Caco-2 (cell line): ENCODE data around the gene MRPL11. TPM values are rescaled to one million over a fixed set of nuclear protein-coding genes. Genes with fewer than 3 reads are reported as not detected.

Experiments used
- BruUV-seq: library from RNA; stranded (reverse); fragments of 400-500 nt; replicated peaks from 2 replicates; lab custom pipeline; 2021; lab: Mats Ljungman, UMichigan
- CTCF ChIA-PET: fragments of 300-600 bp; sonication (Branson Sonifier 250); formaldehyde crosslinking; loops from one replicate; lab custom pipeline; 2022; ENCODE audit warnings: antibody characterized with exemption; lab: Charles Lee
- POLR2A ChIA-PET: fragments of 300-600 bp; sonication (Branson Sonifier 250); formaldehyde crosslinking; loops from one replicate; lab custom pipeline; 2022; ENCODE audit warnings: antibody characterized with exemption; lab: Charles Lee
- DNase-seq, 2 experiments: peaks; one replicate each; pipeline versions ENCODE4 v3.0.0 to v3.0.0-alpha.2; 2020 to 2022
- H3K27me3 ChIP-seq: replicated peaks from 2 replicates; pipeline ENCODE4 v1.6.0; 2011; ENCODE audit warnings: low read length; ENCODE audit not compliant: control insufficient read depth, insufficient read depth
- H3K36me3 ChIP-seq: 2 replicates; pipeline ENCODE4 v1.5.1; 2011; ENCODE audit warnings: low read length; ENCODE audit not compliant: control insufficient read depth, insufficient read depth
- H3K4me1 ChIP-seq: fragments of 250-450 bp; sonication (Bioruptor Pico); 2 replicates; pipeline ENCODE4 v1.5.1; 2020; ENCODE audit warnings: mild to moderate bottlenecking
- H3K4me3 ChIP-seq: 2 replicates; pipeline ENCODE4 v1.5.1; 2011; ENCODE audit warnings: low read depth, mild to moderate bottlenecking, control low read depth, low read length
- H3K9me3 ChIP-seq: fragments of 250-450 bp; sonication (Bioruptor Pico); 2 replicates; pipeline ENCODE4 v1.5.1; 2020; ENCODE audit warnings: mild to moderate bottlenecking, moderate library complexity
- H3K27ac Mint-ChIP-seq: one replicate; pipeline ENCODE4 v1.8.0; 2022; ENCODE audit warnings: mixed read lengths; ENCODE audit not compliant: unreplicated experiment
- H3K27me3 Mint-ChIP-seq: one replicate; pipeline ENCODE4 v1.8.0; 2022; ENCODE audit warnings: mixed read lengths; ENCODE audit not compliant: insufficient read depth, unreplicated experiment
- H3K36me3 Mint-ChIP-seq: one replicate; pipeline ENCODE4 v1.8.0; 2022; ENCODE audit warnings: mild to moderate bottlenecking, mixed read lengths; ENCODE audit not compliant: insufficient read depth, unreplicated experiment
- H3K4me1 Mint-ChIP-seq: one replicate; pipeline ENCODE4 v1.8.0; 2022; ENCODE audit warnings: low read depth, mixed read lengths; ENCODE audit not compliant: unreplicated experiment
- H3K4me3 Mint-ChIP-seq: one replicate; pipeline ENCODE4 v1.8.0; 2022; ENCODE audit warnings: mild to moderate bottlenecking, moderate library complexity, mixed read lengths; ENCODE audit not compliant: unreplicated experiment
- H3K9me3 Mint-ChIP-seq: one replicate; pipeline ENCODE4 v1.8.0; 2022; ENCODE audit warnings: mixed read lengths; ENCODE audit not compliant: unreplicated experiment
- intact Hi-C: fragments of 100-400 bp; cut with micrococcal nuclease; formaldehyde crosslinking; loops from one replicate; pipeline ENCODE4 v1.10.0; 2022; ENCODE audit not compliant: unreplicated experiment
- total RNA-seq: library from RNA; stranded (reverse); gene quantifications from 2 replicates; pipeline ENCODE4 v1.2.3, GENCODE V29; 2022
- TF ChIP-seq, protein P1 (sequence below), 2 experiments: fragments of 200-600 bp in 1 of 2; IDR thresholded peaks; 1 replicate in 1 of 2; 2 replicates in 1 of 2; pipeline versions ENCODE4 v1.5.1 to v1.8.0; 2011 to 2022; ENCODE audit warnings: antibody characterized with exemption in 1 of 2, control low read depth in 1 of 2, inconsistent platforms in 1 of 2, low read depth in 1 of 2, low read length in 1 of 2, mild to moderate bottlenecking in 1 of 2, moderate library complexity in 1 of 2; ENCODE audit not compliant: insufficient read depth in 1 of 2, severe bottlenecking in 1 of 2, unreplicated experiment in 1 of 2

Gene MRPL11
- total RNA-seq, 1 experiment from 2014 or later: 206 TPM

- Histone ChIP-seq H3K4me1 (no peaks in the 10 kb centered on the region), H3K4me3 (no peak overlapping the region), H3K9me3 (no peaks in the 10 kb centered on the region), H3K27me3 (0 out of 2 replicates have a peak, but pooled peaks cover 1% of the 10 kb centered on the region), H3K36me3 (no peaks in the 10 kb centered on the region)
- no peak for DNase-seq
- no peak overlapping the region for H3K27ac Mint-ChIP-seq
- BruUV-seq: no TSS peak
- no peak overlapping the region for H3K4me3 Mint-ChIP-seq
- CTCF ChIA-PET: interaction anchor here (1.1 to 1.9 kb wide), 2 partner anchors 31 to 271 kb away, joined by 4 to 6 read pairs; partner anchors contain the start of genes MRPL11 and RBM4B
- H3K9me3 Mint-ChIP-seq: no peaks in the 10 kb centered on the region
- peaks cover 27% of the 10 kb centered on the region for H3K27me3 Mint-ChIP-seq
- TF ChIP-seq, protein P1, sequence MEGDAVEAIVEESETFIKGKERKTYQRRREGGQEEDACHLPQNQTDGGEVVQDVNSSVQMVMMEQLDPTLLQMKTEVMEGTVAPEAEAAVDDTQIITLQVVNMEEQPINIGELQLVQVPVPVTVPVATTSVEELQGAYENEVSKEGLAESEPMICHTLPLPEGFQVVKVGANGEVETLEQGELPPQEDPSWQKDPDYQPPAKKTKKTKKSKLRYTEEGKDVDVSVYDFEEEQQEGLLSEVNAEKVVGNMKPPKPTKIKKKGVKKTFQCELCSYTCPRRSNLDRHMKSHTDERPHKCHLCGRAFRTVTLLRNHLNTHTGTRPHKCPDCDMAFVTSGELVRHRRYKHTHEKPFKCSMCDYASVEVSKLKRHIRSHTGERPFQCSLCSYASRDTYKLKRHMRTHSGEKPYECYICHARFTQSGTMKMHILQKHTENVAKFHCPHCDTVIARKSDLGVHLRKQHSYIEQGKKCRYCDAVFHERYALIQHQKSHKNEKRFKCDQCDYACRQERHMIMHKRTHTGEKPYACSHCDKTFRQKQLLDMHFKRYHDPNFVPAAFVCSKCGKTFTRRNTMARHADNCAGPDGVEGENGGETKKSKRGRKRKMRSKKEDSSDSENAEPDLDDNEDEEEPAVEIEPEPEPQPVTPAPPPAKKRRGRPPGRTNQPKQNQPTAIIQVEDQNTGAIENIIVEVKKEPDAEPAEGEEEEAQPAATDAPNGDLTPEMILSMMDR (IDR thresholded peaks at IDR 0.05; ENCODE audit: insufficient read depth in 1 of 2, low read depth in 1 of 2, low read length in 1 of 2, severe bottlenecking in 1 of 2, unreplicated experiment in 1 of 2): no peak
- POLR2A ChIA-PET: interaction anchor here (0.9 kb wide), 1 partner anchor 271 kb away, joined by 5 read pairs; no protein-coding TSS in a partner anchor
- no peaks in the 10 kb centered on the region for H3K36me3 Mint-ChIP-seq
- H3K4me1 Mint-ChIP-seq: no peaks in the 10 kb centered on the region
- intact Hi-C loops: loop anchor here (1.0 to 10.0 kb wide), 5 partner anchors 23 to 427 kb away; no protein-coding TSS in a partner anchor
These were observed 31.0 kb downstream of the MRPL11 start for GRCh38 chr11:66407651-66408050.

- TF ChIP-seq, protein P1 (IDR thresholded peaks at IDR 0.05; ENCODE audit: insufficient read depth in 1 of 2, low read depth in 1 of 2, low read length in 1 of 2, severe bottlenecking in 1 of 2, unreplicated experiment in 1 of 2): no peak
- ChIA-PET POLR2A (no interaction called here), CTCF (no interaction called here)
- intact Hi-C loops: no loop called here
- Mint-ChIP-seq H3K36me3 (no peaks in the 10 kb centered on the region), H3K27me3 (peaks cover 5% of the 10 kb centered on the region), H3K9me3 (no peaks in the 10 kb centered on the region), H3K27ac (no peak overlapping the region), H3K4me3 (no peak overlapping the region), H3K4me1 (no peaks in the 10 kb centered on the region)
- DNase-seq: no peak
- no peak overlapping the region for H3K4me3 ChIP-seq
- no peaks in the 10 kb centered on the region for H3K4me1 ChIP-seq
- no peaks in the 10 kb centered on the region for H3K9me3 ChIP-seq
- H3K36me3 ChIP-seq: no peaks in the 10 kb centered on the region
- BruUV-seq: no TSS peak
- H3K27me3 ChIP-seq: no peaks in the 10 kb centered on the region
These were observed 44.7 kb downstream of the MRPL11 start for GRCh38 chr11:66393954-66394353.

DNA sequence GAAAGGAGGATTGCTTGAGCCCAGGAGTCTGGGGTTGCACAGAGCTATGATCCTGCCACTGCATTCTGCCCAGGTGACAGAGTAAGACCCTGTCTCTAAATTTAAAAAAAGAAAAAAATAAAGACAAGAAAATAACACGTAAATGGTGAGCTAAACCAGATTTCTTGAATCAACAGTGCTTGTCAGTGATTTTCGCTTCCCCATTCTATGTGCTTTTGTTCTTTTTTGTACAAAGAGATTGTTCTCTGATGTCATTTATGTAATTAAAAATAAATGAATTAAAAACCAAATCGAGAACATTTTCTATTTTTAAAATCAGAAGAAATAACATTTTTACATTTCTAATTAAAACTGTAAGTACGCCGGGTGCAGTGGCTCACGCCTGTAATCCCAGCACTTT, 47.3 kb downstream of the MRPL11 start:
- ChIA-PET CTCF (no interaction called here), POLR2A (no interaction called here)
- DNase-seq: no peak
- no TSS peak for BruUV-seq
- Histone ChIP-seq H3K9me3 (no peaks in the 10 kb centered on the region), H3K36me3 (no peaks in the 10 kb centered on the region), H3K4me1 (no peaks in the 10 kb centered on the region), H3K4me3 (no peak overlapping the region), H3K27me3 (no peaks in the 10 kb centered on the region)
- Mint-ChIP-seq H3K27me3 (peaks cover 5% of the 10 kb centered on the region), H3K27ac (no peak overlapping the region), H3K4me3 (no peak overlapping the region), H3K4me1 (no peaks in the 10 kb centered on the region), H3K36me3 (peaks cover 1% of the 10 kb centered on the region), H3K9me3 (no peaks in the 10 kb centered on the region)
- TF ChIP-seq, protein P1 (IDR thresholded peaks at IDR 0.05; ENCODE audit: insufficient read depth in 1 of 2, low read depth in 1 of 2, low read length in 1 of 2, severe bottlenecking in 1 of 2, unreplicated experiment in 1 of 2): no peak
- intact Hi-C loops: no loop called here
